GM18868 (cell line): ENCODE data around the gene DNAH3.
"Not testable (repeated sequence)": the region's sequence is repeated elsewhere in the genome, so short reads cannot be mapped to it uniquely, and the experiment has no call there.

Source experiments
- ATAC-seq: cut with Tn5 transposase; IDR thresholded peaks from one replicate; pipeline ENCODE4 v1.9.1; 2021; ENCODE audit warnings: mild to moderate bottlenecking, moderate library complexity; ENCODE audit not compliant: unreplicated experiment

The DNAH3 gene

DNA sequence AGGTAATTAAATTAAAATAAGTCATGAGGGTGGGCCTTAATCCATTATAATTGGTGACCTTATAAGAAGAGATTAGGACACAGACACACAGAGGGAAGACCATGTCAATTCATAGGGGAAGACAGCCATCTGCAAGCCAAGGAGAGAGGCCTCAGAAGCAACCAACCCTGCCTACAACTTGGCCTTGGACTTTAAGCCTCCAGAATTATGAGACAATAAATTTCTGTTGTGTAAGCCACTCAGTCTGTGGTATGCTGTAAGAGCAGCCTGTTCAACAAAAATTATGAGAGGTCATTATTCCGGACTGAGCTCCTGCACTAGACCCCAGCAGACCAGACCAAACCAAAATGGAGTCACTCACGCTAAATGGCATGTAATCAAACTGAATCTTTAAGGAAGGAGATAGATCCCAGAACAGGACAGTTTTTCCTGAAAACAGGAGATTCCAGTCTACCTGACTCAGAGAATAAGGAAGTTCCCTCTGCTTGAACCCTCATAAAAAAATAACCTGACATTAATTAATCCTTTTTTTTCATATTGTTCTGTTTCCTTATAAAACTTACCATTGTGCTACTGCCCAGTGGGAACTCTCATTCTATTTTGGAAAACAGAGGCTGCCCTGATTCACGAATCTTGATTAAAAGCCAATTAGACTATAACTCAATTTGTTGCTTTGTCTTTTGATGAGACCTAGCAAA is 74.3 kb downstream of the DNAH3 start:
- no peak for ATAC-seq

DNA sequence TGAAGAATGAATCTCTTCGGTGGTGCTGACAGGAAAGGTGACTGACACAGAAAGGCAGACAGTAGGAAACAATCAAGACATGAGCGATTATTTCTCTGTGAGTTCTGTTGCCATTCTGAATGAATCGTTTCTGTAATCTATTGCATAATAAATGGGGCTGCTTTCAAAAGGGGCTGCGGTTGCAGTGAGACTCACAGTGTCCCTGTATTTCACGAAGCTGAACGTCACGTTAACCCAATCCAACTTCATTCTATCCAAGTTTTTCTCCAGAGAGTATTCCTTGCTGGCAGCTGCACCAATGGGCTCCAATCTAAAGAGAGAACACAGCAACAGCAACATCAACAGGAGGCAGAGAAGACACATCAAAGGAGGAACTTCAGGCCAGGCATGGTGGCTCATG is 75.4 kb downstream of the DNAH3 start:
- no peak for ATAC-seq

GRCh38 chr16:21072976-21073375 is 77.7 kb downstream of the DNAH3 start:
- no peak for ATAC-seq

DNA sequence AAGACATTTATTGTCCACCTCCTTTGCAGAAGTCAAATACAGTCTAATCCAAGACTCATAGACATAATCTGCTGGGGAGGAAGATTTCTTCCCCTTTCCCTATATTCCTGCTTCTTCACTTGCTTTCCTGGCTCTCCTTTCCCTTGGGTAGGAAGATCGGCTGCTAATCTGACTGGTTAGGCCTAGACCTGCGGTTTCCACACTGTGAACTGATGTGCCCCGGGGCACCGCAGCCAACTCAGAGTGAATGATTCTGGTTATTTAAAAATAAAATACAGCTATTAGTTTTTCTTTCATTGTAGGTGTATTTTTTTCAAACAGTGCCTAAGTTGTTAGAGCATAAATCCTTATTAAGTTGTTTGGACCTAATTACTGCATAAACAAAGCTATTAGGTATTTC is 78.9 kb downstream of the DNAH3 start:
- no peak for ATAC-seq

- no peak for ATAC-seq
Measured at GRCh38 chr16:21070564-21070963, 80.1 kb downstream of the DNAH3 start.

GRCh38 chr16:21069986-21070385 is 80.7 kb downstream of the DNAH3 start:
- no peak for ATAC-seq

DNA sequence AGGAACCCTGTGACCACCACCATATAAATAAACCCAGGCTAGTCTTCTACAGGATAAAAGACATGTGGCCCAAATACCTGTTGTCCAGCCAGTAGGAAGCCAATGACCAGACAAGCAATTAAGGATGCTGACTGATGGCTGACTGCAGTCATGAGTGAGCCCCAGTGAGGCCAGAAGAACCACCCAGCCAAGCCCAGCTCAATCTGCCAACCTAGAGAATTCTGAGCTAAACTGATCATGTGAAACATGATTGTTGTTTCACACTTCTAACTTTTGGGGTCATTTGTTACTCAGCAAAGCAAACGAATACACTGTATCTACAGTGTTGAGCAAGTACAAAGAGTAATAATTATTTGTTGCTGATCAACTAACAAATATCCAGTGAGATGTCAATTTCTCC is 86.4 kb downstream of the DNAH3 start:
- ATAC-seq, result no peak

DNA sequence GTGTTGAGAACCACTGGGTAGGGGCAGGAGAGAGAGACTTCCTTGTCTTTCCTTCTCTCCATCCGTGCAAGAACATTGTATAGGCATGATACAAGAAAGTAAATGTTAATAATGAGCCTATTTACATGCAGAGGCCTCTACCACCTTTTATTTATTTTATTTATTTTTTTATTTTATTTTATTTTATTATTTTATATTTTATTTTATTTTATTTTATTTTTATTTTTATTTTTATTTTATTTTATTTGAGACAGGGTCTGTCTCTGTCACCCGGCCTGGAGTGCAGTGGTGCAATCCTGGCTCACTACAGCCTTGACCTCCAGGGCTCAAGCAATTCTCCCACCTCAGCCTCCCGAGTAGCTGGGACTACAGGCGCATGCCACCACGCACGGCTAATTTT is 87.3 kb downstream of the DNAH3 start:
- not testable (repeated sequence) for ATAC-seq

- ATAC-seq, result no peak
Measured at GRCh38 chr16:21060027-21060510, 90.6 kb downstream of the DNAH3 start.

DNA sequence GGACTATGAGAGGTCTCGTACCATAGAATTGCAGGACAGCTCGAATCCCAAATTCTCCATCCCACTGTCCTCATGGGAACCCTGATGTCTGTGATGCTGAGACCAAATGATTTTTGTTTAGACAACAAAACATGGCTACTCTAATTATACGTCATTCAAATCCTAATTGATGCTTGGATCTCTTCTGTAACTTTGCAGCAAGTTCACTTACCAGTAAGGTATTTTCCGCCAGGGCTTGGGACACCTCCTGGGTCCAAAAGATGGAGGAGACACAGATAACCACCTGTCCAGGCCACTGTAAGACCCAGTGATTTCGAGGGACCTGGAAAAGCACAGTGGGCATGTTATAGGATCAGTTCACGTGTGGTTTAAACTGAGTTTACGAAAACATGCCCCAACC is 92.8 kb downstream of the DNAH3 start:
- ATAC-seq, result no peak

DNA sequence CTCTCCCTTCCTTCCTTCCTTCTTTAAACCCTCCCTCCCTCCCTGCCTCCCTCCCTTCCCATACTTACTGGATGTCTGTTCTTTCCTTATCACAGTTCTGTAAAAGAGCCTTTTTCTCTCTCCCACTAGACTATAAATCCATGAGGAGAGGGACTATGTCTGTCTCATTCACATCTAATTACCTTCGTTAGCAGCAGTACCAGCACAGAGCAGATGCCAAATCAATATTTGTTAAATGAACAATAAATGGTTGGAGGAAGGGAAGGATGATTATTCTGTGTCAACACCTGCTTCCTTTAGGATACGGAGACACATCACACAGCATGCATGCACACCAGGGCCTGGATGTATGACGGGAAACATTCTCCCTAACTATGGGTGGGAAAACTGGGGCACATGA is 94.2 kb downstream of the DNAH3 start:
- ATAC-seq, result no peak

DNA sequence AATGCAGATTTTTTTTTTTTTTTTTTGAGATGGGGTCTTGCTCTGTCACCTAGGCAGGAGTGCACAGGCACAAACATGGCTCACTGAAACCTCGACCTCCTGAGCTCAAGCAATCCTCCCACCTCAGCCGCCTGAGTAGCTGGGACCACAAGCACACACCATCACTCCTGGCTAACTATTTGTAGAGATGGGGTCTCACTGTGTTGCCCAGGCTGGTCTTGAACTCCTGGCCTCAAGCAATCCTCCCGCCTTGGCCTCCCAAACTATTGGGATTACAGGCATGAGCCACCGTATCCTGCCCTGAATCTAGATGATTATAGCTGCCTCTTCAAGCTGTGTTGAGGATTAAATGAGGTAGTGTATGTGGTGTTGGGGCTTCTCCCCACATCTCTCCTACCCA is 94.9 kb downstream of the DNAH3 start:
- not testable (repeated sequence) for ATAC-seq

DNA sequence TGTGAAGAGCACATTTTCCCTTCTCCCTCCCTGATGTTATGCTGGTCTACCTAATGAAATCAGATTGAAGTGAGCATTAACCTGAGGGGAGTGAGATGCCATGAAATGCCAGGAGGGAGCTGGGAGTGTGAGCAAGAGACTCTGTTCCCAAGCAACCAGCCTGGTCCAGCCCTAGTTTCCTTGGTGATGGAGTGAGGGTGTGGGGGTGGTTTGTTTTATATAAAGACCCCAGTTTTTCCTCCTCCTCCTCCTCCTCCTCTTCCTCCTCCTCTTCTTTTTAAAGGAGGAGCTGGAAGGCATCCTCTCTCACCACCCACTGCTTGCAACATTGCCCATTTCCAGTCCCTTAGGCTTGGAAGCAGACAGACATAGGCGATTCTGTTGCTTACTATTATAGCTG is 97.1 kb downstream of the DNAH3 start:
- ATAC-seq, result no peak

- ATAC-seq, result not testable (repeated sequence)
Measured at GRCh38 chr16:21048091-21048912, 102.3 kb downstream of the DNAH3 start.

GRCh38 chr16:21038197-21038596 is 112.4 kb downstream of the DNAH3 start:
- ATAC-seq, result no peak

DNA sequence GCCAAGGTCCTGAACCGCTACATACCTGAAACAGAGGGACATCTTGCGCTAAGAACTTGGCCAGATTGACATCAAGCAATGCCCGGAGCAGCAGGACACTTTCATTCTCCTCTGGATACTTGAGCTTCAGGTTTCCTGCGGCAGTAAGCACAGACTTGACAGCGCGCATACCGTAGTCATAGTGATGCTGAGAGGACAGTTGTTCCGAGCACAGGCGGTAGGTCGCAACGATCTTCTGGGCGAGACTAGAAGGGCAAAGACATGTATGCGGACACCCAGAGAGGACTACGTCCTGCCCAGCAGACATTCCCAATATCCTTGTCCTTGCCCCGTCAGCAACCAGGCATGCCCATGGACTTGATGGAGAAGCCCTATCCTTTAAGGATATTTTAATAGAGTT is 112.9 kb downstream of the DNAH3 start:
- ATAC-seq, result no peak

- ATAC-seq, result no peak
Measured at GRCh38 chr16:21037168-21037567, 113.5 kb downstream of the DNAH3 start.

DNA sequence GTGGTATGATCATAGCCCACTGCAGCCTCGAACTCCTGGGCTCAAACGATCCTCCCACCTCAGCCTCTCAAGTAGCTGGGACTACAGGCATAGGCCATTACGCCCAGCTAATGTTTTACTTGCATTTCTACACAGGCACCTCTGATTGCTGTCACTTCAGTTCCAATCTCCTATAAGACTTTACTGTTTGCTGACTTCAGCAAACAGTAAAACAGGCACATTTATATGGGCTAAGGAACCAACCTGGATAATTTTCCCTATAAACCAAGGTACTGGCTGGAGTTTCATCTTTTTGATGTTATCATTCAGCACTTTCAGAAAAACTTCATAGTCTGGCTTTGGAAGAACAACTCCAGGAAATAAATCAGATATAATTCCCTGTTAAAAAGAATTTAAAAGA is 114.2 kb downstream of the DNAH3 start:
- no peak for ATAC-seq

DNA sequence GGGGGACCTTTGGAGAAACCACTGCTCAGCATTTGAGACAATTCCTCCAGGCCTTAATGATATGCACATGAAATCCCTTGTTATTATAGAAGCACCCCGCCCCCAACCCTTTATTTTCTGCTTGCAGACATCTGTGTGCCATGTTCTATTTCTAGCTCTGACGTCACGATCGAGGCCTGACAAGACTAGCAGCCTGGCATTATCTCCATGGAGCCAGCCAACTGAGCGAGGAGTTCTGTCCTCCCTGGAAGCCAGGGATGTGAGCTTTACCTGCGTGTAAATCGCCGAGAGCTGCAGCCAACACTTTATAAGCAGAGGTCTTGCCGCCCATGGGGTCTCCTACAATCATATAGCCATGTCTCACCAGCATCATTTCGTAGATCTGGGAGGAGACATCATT is 116.9 kb downstream of the DNAH3 start:
- no peak for ATAC-seq

- no peak for ATAC-seq
Measured at GRCh38 chr16:21033264-21033663, 117.4 kb downstream of the DNAH3 start.

- ATAC-seq, result no peak
Measured at GRCh38 chr16:21028728-21029127, 121.9 kb downstream of the DNAH3 start.

DNA sequence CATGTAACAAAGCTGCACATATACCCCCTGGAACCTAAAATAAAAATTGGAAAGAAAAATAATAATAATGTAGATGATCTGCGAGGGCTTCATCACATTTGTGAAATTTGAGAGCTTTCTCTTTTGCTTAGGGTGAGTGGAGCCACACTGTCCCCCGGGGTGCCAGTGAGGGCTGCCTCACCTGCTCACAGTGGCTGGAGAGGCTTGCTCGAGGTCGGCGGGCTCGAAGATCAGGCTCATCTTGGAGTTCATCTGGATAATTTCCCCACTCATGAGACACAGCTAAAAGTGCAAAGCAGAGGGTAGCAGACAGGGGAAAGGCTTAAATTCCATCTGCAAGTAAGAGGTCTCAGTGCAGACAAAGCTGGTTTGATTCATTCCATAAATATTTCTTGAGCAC is 123.8 kb downstream of the DNAH3 start:
- no peak for ATAC-seq
